Stimulated activated CD4-positive, alpha-beta T cell treated with anti-CD3 and anti-CD28 coated beads, Interleukin-15, amount 100 ng/mL, for 1 hour (primary cell): ENCODE measurements around the gene EIF4E2.
A peak's percentile ranks its signal among the peaks of the same experiment; 100 is the strongest.
"Not testable (repeated sequence)": the region's sequence is repeated elsewhere in the genome, so short reads cannot be mapped to it uniquely, and the experiment has no call there.

ENCODE experiments used
- DNase-seq, 2 donors: peaks; one replicate each; pipeline ENCODE4 v3.0.0-alpha.2; 2020; ENCODE audit warnings: low read depth in 1 of 2, low spot score in 1 of 2

The EIF4E2 gene

DNA sequence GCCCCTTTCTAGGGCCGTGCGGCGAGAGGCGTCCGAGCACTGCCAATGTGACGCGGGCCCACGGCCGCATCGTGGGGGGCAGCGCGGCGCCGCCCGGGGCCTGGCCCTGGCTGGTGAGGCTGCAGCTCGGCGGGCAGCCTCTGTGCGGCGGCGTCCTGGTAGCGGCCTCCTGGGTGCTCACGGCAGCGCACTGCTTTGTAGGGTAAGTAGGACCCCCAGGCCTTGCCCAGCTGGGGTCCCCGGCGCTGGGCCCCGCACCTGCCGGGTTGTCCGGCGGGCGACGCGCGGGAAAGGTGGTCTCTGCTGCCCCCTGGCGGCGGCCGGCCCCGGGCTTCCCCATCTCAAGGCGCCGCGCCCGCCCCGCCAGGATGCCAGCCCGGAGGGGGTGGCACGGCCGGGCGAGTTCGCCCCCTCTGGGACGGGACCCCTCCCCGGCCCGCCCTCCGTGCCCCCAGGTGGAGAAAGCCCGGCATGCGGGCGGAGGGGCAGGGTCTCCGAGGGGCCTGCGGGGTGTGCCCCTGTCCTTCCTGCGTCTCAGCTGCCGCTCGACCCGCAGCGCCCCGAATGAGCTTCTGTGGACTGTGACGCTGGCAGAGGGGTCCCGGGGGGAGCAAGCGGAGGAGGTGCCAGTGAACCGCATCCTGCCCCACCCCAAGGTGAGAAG lies 28.4 kb upstream of the EIF4E2 start:
- peak; percentile 31 to 70 for DNase-seq

GRCh38 chr2:232522623-232523401 lies 27.7 kb upstream of the EIF4E2 start:
- DNase-seq, result no peak

DNA sequence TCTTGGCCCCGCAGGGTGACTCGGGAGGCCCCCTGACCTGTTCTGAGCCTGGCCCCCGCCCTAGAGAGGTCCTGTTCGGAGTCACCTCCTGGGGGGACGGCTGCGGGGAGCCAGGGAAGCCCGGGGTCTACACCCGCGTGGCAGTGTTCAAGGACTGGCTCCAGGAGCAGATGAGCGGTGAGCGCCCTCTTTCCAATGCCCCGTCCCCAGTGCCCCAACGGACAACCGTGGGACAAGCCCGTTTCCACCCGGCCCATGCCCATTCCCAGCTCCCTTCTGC lies 27.1 kb upstream of the EIF4E2 start:
- no peak for DNase-seq

- no peak for DNase-seq
Measured at GRCh38 chr2:232523682-232524597, 26.5 kb upstream of the EIF4E2 start.

GRCh38 chr2:232524771-232525170 lies 25.7 kb upstream of the EIF4E2 start:
- DNase-seq, result no peak

DNA sequence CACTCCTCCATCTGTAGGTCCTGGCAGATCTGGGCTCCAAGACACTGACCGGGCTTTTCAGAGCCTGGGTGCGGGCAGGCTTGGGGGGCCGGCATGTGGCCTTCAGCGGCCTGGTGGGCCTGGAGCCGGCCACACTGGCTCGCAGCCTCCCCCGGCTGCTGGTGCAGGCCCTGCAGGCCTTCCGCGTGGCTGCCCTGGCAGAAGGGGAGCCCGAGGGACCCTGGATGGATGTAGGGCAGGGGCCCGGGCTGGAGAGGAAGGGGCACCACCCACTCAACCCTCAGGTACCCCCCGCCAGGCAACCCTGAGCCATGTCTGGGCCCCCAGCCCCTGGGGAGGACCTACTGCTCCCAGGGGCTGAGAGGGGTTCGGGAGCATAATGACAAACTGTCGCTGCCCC lies 25.3 kb upstream of the EIF4E2 start:
- no peak for DNase-seq

DNA sequence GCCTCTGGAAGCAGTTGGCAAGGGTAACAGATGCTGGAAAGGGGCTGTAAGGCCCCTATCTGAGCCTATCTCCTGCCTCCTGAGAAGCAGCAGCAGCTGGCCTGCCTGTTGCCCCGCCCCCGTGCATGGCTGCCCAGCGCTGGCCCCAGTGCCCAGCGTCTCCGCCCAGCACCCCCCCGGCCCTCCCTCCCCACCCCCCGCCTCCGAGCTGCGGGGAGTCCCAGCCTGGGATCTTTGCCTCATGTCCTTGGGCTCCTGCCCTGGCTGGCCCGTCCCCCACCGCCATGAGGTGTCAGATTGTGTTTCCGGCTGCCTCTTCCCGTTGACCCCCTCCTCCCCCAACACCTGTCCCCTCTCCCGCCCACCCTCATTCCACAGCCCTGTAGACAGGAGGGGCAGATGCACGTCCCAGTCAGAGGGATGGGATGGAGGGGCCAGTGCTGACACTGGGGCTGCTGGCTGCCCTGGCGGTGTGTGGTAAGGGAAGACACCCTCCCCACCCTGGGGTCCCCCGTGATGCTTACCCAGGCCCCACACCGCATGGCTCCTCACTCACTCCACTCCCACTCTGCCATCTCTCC lies 24.6 kb upstream of the EIF4E2 start, which contains the start of gene CHRND:
CHRND (plus strand) TSS at position 370 of the 581 bp plus-strand sequence; CDS start at position 426, 56 bp downstream.
- no peak for DNase-seq

- no peak for DNase-seq
Measured at GRCh38 chr2:232526372-232526941, 24.0 kb upstream of the EIF4E2 start.

- DNase-seq, result no peak
Measured at GRCh38 chr2:232527905-232528470, 22.5 kb upstream of the EIF4E2 start.

GRCh38 chr2:232528746-232529460 lies 21.6 kb upstream of the EIF4E2 start:
- DNase-seq, result no peak

GRCh38 chr2:232529806-232530547 lies 20.5 kb upstream of the EIF4E2 start:
- no peak for DNase-seq

- no peak for DNase-seq
Measured at GRCh38 chr2:232530626-232531260, 19.7 kb upstream of the EIF4E2 start.

DNA sequence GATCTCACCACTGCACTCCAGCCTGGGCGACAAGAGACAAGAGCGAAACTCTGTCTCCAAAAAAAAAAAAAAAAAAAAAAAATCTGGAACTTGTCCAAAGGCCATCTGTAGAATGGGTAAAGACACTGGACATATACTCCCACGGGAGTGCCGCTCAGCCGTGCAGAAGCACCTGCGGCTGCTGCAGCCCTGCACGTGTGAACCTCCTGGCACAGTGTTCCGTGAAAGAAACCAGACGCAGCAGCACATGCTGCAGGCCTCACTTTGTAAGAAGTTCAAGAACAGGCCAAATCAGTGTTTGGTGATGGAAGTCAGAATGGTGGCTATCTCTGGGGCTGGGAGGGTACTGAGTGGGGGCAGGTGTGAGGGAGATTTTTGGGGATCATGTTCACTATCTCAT lies 18.1 kb upstream of the EIF4E2 start:
- DNase-seq, result no peak

DNA sequence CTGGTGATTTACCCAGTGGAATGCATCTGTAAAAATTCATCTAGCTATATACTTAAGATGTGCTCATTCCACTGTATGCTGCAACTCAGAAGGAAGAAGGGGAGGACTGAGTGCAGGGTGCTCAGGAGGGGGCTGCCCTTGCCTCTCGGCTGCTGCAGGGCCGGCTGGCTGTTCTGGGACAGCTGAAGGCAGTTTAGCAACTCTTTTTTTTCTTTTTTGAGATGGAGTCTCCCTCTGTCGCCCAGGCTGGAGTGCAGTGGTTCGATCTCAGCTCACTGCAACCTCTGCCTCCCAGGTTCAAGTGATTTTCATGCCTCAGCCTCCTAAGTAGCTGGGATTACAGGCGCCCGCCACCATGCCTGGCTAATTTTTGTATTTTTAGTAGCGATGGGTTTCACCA lies 17.7 kb upstream of the EIF4E2 start:
- not testable (repeated sequence) for DNase-seq

- DNase-seq, result no peak
Measured at GRCh38 chr2:232533944-232534710, 16.4 kb upstream of the EIF4E2 start.

- DNase-seq, result no peak
Measured at GRCh38 chr2:232534940-232535651, 15.4 kb upstream of the EIF4E2 start.

GRCh38 chr2:232535761-232536530 lies 14.5 kb upstream of the EIF4E2 start:
- DNase-seq, result no peak
